K562 (cell line): ENCODE data around the gene MOCOS. TPM values are rescaled to one million over a fixed set of nuclear protein-coding genes. Genes with fewer than 3 reads are reported as not detected.

Experiments used
- ATAC-seq: fragments of 200-7000 bp; cut with Tn5 transposase; 3 replicates; pipeline ENCODE4 v1.9.1; 2020; ENCODE audit warnings: moderate library complexity
- BruUV-seq: library from RNA; stranded (reverse); fragments of 400-500 nt; replicated peaks from 2 replicates; lab custom pipeline; 2021; lab: Mats Ljungman, UMichigan
- CTCF ChIA-PET: fragments of 300-600 bp; formaldehyde crosslinking; extraction: SDS; loops from one replicate; lab custom pipeline; 2021; ENCODE audit warnings: low intra/inter-chr PET ratio; lab: Yijun Ruan, JAX
- POLR2A ChIA-PET: fragments of 300-600, 350-650 bp; sonication (Branson Sonifier 250); formaldehyde crosslinking; extraction: SDS; loops from one replicate; lab custom pipeline; 2021; ENCODE audit warnings: antibody characterized with exemption, inconsistent platforms; lab: Yijun Ruan, JAX
- DNase-seq, 4 experiments: peaks; one replicate each; pipeline versions ENCODE4 v3.0.0 to v3.0.0-alpha.2; 2011 to 2018; ENCODE audit warnings: low spot score in 3 of 4, mixed read lengths in 3 of 4; ENCODE audit errors: extremely low read depth in 1 of 4
- FAIRE-seq: peaks from 2 replicates; lab custom pipeline; 2011; peaks lifted over from hg19 to GRCh38; lab: Jason Lieb, UNC
- H2AFZ ChIP-seq: 2 replicates; pipeline ENCODE4 v1.6.0; 2011; ENCODE audit warnings: low read depth, low read length, control low read depth, inconsistent platforms
- H3K27ac ChIP-seq: fragments of 200-600 bp; 3 replicates; pipeline ENCODE4 v1.8.0; 2011; ENCODE audit warnings: low read depth, mild to moderate bottlenecking, control low read depth, inconsistent platforms, low read length, moderate library complexity, mixed read lengths; ENCODE audit errors: extremely low read depth
- H3K27me3 ChIP-seq, 2 experiments: fragments of 300-600 bp in 1 of 2; 2 replicates in 1 of 2; 3 replicates in 1 of 2; pipeline versions ENCODE4 v1.6.0 to v1.8.0; 2011; ENCODE audit warnings: inconsistent platforms in 2 of 2, low read length in 2 of 2, mild to moderate bottlenecking in 1 of 2, mixed read lengths in 1 of 2, moderate library complexity in 1 of 2; ENCODE audit not compliant: control insufficient read depth in 2 of 2, insufficient read depth in 2 of 2
- H3K36me3 ChIP-seq: fragments of 300-600 bp; 3 replicates; pipeline ENCODE4 v1.8.0; 2011; ENCODE audit warnings: mild to moderate bottlenecking, low read length, inconsistent platforms; ENCODE audit not compliant: control insufficient read depth, insufficient read depth
- H3K4me1 ChIP-seq, 2 experiments: fragments of 200-600 bp in 1 of 2; replicated peaks in 1 of 2; 2 replicates in 1 of 2; 3 replicates in 1 of 2; pipeline versions ENCODE4 v1.5.1 to v1.8.0; 2011; ENCODE audit warnings: inconsistent platforms in 2 of 2, low read length in 2 of 2, mild to moderate bottlenecking in 1 of 2, mixed read lengths in 1 of 2, moderate library complexity in 1 of 2; ENCODE audit not compliant: control insufficient read depth in 2 of 2, insufficient read depth in 2 of 2
- H3K4me2 ChIP-seq: 2 replicates; pipeline ENCODE4 v1.6.1; 2011; ENCODE audit warnings: low read length, control low read depth, inconsistent platforms, mixed read lengths; ENCODE audit not compliant: insufficient read depth
- H3K4me3 ChIP-seq: fragments of 200-600 bp; sonication (generic), shearing (Covaris generic); 2 replicates; pipeline ENCODE4 v1.5.1; 2016; ENCODE audit warnings: control low read depth, inconsistent platforms
- H3K79me2 ChIP-seq: fragments of 200-600 bp; 3 replicates; pipeline ENCODE4 v1.8.0; 2011; ENCODE audit warnings: low read length, inconsistent platforms; ENCODE audit not compliant: control insufficient read depth, insufficient read depth
- H3K9ac ChIP-seq, 2 experiments: 2 replicates each; pipeline versions ENCODE4 v1.6.0 to v1.6.1; 2011; ENCODE audit warnings: low read depth in 2 of 2, low read length in 2 of 2, control low read depth in 1 of 2, inconsistent platforms in 1 of 2, mild to moderate bottlenecking in 1 of 2, mixed read lengths in 1 of 2; ENCODE audit not compliant: insufficient read depth in 1 of 2
- H3K9me1 ChIP-seq: one replicate; pipeline ENCODE4 v1.6.0; 2011; ENCODE audit warnings: inconsistent platforms, mild to moderate bottlenecking, low read length, moderate library complexity; ENCODE audit not compliant: control insufficient read depth, insufficient read depth
- H3K9me3 ChIP-seq: replicated peaks from 2 replicates; pipeline ENCODE4 v1.5.1; 2011; ENCODE audit warnings: low read depth, low read length, inconsistent platforms; ENCODE audit not compliant: control insufficient read depth, insufficient read depth
- H4K20me1 ChIP-seq: replicated peaks from 2 replicates; pipeline ENCODE4 v1.6.1; 2011; ENCODE audit warnings: low read length, inconsistent platforms, mixed read lengths; ENCODE audit not compliant: control insufficient read depth, insufficient read depth
- POLR2A ChIP-seq: fragments of 450-650 bp; conservative IDR thresholded peaks from 2 replicates; pipeline ENCODE4 v1.6.1; 2016
- SFPQ ChIP-seq: fragments of 200-400 bp; formaldehyde crosslinking; IDR thresholded peaks from 2 replicates; pipeline ENCODE4 v1.6.1; 2017; ENCODE audit warnings: mild to moderate bottlenecking, low read depth, low read length, moderate library complexity
- WGBS: fragments of 100-300 bp; shearing (Covaris generic); methylation state at CpG from one replicate; pipeline ENCODE4 v1.1.6; 2016; ENCODE audit warnings: low coverage, mixed read lengths; ENCODE audit not compliant: insufficient coverage; ENCODE audit errors: missing lambda C conversion rate; 5-methylcytosine and 5-hydroxymethylcytosine counted together
- in situ Hi-C: fragments of 300-500 bp; cut with MboI; formaldehyde crosslinking; loops from 4 replicates; pipeline ENCODE4 v1.15.0; 2018; ENCODE audit warnings: inconsistent platforms, mixed read lengths
- intact Hi-C: fragments of 100-400 bp; cut with micrococcal nuclease; formaldehyde crosslinking; loops from 2 replicates; pipeline ENCODE4 v1.14.2; 2022
- polyA plus RNA-seq, 8 experiments: library from polyadenylated mRNA; depleted of rRNA in 4 of 8; stranded (reverse) in 5 of 8; unstranded in 3 of 8; fragments of >200 nt; fragmentation: Nextera tagmentation in 2 of 8; fragmentation: Illumina TruSeq in 1 of 8; extraction: Ambion mirVana in 2 of 8; extraction: Trizol in 1 of 8; gene quantifications; 2 replicates each; pipeline versions ENCODE4 v1.2.1 to v1.2.3, GENCODE V29; 2011 to 2014; ENCODE audit warnings: inconsistent platforms in 1 of 8, missing spikeins in 1 of 8
- total RNA-seq, 7 experiments: library from RNA; depleted of rRNA in 6 of 7; stranded (reverse); fragments of >200 nt in 6 of 7; fragmentation: Illumina TruSeq in 2 of 7; extraction: Trizol in 2 of 7; gene quantifications; 2 replicates each; pipeline versions ENCODE4 v1.2.1 to v1.2.3, GENCODE V29; 2011 to 2021; ENCODE audit warnings: low replicate concordance in 1 of 7
- TF ChIP-seq, protein P1 (sequence below): fragments of 450-650 bp; formaldehyde crosslinking; conservative IDR thresholded peaks from 2 replicates; pipeline ENCODE4 v1.4.0; 2022; ENCODE audit warnings: mild to moderate bottlenecking, missing genetic modification characterization

MOCOS gene
- total and polyA plus RNA-seq, 9 of the 15 experiments (the other 6 are each of a cell fraction or from before 2014, with no cell fraction given): 4.5 to 12.4 (median 9.1) TPM

- H4K20me1 ChIP-seq: peaks cover 12% of the 10 kb centered on the region; the same call in 1 of the 2 replicates
- H3K9me1 ChIP-seq: peaks cover 4% of the 10 kb centered on the region
- no peak overlapping the region for H3K4me2 ChIP-seq
- no peak overlapping the region for H2AFZ ChIP-seq
- no TSS peak for BruUV-seq
- peaks cover 9% of the 10 kb centered on the region for H3K36me3 ChIP-seq
- TF ChIP-seq SFPQ: no peak
- TF ChIP-seq POLR2A: 0 out of 2 replicates have a peak, but pooled peaks have one; percentile 18
- TF ChIP-seq, protein P1, sequence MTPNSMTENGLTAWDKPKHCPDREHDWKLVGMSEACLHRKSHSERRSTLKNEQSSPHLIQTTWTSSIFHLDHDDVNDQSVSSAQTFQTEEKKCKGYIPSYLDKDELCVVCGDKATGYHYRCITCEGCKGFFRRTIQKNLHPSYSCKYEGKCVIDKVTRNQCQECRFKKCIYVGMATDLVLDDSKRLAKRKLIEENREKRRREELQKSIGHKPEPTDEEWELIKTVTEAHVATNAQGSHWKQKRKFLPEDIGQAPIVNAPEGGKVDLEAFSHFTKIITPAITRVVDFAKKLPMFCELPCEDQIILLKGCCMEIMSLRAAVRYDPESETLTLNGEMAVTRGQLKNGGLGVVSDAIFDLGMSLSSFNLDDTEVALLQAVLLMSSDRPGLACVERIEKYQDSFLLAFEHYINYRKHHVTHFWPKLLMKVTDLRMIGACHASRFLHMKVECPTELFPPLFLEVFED (CRISPR knock-in tag): 0 out of 2 replicates have a peak, but pooled peaks have one; percentile 21
- FAIRE-seq (no peak), ATAC-seq (peak; percentile 6; the same call in 2 of the 3 replicates), DNase-seq (no peak)
- WGBS: 63% methylated on average over 3 of the region's 3 CpGs
- no peak overlapping the region for H3K9ac ChIP-seq
- intact Hi-C loops: no loop called here
- POLR2A ChIA-PET: interaction anchor here (0.9 to 1.5 kb wide), 3 partner anchors 16 to 36 kb away, joined by 3 to 5 read pairs (median 5); no protein-coding TSS in a partner anchor
- H3K4me3 ChIP-seq: no peak overlapping the region
- peaks cover 12 to 13% of the 10 kb centered on the region in 2 experiments; a peak in 4 of 5 replicates for H3K4me1 ChIP-seq
- no peaks in the 10 kb centered on the region for H3K9me3 ChIP-seq
- in situ Hi-C loops: no loop called here
- CTCF ChIA-PET: no interaction called here
- no peaks in the 10 kb centered on the region for H3K79me2 ChIP-seq
- H3K27ac ChIP-seq: no peak overlapping the region
- no peaks in the 10 kb centered on the region for H3K27me3 ChIP-seq
Measured at GRCh38 chr18:36195427-36196122, 8.3 kb downstream of the MOCOS start.
